Peyer's patch (tissue), 4 donors: Measurements from ENCODE around the gene ROBO1. TPM values are rescaled to one million over a fixed set of nuclear protein-coding genes. Genes with fewer than 3 reads are reported as not detected.

Source experiments
- DNase-seq, 3 donors: peaks; one replicate each; pipeline ENCODE4 v3.0.0-alpha.2; 2017 to 2019
- H3K27ac ChIP-seq, 4 donors: fragments of 200-600 bp; sonication (generic); one replicate each; pipeline ENCODE4 v1.5.1; 2016 to 2019
- H3K27me3 ChIP-seq, 2 donors: fragments of 200-600 bp; sonication (generic); one replicate each; pipeline ENCODE4 v1.5.1; 2019
- H3K36me3 ChIP-seq, 3 donors: fragments of 200-600 bp; sonication (generic); one replicate each; pipeline ENCODE4 v1.5.1; 2016 to 2019
- H3K4me1 ChIP-seq, 4 donors: fragments of 200-600 bp; sonication (generic); one replicate each; pipeline ENCODE4 v1.5.1; 2016 to 2019
- H3K4me3 ChIP-seq, 4 donors: fragments of 200-600 bp; sonication (generic); 1 replicate in 3 of 4; 2 replicates in 1 of 4; pipeline ENCODE4 v1.5.1; 2016 to 2019; ENCODE audit warnings: mild to moderate bottlenecking in 1 of 4
- H3K9me3 ChIP-seq, 4 donors: fragments of 200-600 bp; sonication (generic); one replicate each; pipeline ENCODE4 v1.5.1; 2016 to 2019; ENCODE audit warnings: mild to moderate bottlenecking in 1 of 4
- POLR2A ChIP-seq, 2 donors: fragments of 450-650 bp; IDR thresholded peaks; one replicate each; pipeline ENCODE4 v1.5.1; 2017; ENCODE audit warnings: antibody characterized with exemption in 2 of 2, mild to moderate bottlenecking in 2 of 2, moderate library complexity in 2 of 2
- total RNA-seq, 4 donors: library from RNA; depleted of rRNA; stranded (reverse); fragments of >200 nt; gene quantifications; one replicate each; pipeline ENCODE4 v1.1.0, GENCODE V29; 2016
- TF ChIP-seq, protein P1 (sequence below), 6 experiments: fragments of 450-650 bp in 4 of 6; fragments of 200-600 bp in 2 of 6; sonication (generic) in 1 of 6; IDR thresholded peaks; one replicate each; pipeline ENCODE4 v1.5.1; 2017 to 2019; ENCODE audit warnings: antibody characterized with exemption in 6 of 6, mild to moderate bottlenecking in 3 of 6, moderate library complexity in 1 of 6

ROBO1 gene
- total RNA-seq, 4 donors from 2014 or later = 9.5 to 41.3 (median 24.2) TPM

DNA sequence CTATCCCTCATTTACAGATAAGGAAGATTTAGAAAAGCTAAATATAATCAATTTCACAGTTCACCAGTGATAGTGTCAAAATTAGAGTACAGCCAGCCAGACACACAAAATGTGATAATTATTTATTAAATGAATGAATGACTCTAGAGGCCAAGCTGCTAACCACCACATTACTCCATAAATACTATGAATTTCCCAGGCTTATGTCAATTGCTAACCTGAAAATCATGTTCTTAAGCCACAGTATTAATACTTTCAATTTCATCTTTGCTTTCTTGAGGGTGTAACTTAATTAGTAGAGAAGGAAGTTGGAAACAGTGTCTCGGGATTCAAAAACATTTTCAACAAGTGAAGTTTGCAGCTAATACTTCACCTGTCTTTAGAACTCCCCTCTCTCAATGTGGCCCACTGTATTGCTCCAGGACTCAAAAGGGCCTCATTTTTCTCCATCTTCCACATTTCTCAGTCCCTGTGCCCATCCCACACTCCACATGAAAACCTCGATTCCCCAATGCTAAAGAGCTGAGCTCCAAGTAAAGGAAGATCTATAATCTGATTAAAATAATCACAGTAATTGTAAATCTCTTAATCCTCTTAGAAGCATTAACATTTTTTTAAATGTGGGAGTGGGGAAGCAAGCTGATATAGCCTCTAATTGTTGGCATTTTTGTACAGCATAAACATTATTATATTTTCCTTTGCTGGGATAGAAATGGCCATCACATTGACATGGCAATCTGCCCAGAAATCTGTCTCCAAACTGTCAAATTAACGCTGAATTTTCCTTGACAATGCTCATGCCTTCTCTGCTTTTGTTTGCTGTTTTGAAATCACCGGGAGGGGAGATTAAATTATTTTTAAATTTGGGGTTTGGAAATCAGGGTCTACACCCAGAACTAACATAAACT lies 765.1 kb downstream of the ROBO1 start:
- no peaks in the 10 kb centered on the region for H3K27me3 ChIP-seq
- no peak overlapping the region for H3K4me3 ChIP-seq
- H3K36me3 ChIP-seq = no peaks in the 10 kb centered on the region
- no peaks in the 10 kb centered on the region for H3K9me3 ChIP-seq
- no peak for DNase-seq
- TF ChIP-seq POLR2A (IDR thresholded peaks at IDR 0.05) = no peak
- TF ChIP-seq, protein P1, sequence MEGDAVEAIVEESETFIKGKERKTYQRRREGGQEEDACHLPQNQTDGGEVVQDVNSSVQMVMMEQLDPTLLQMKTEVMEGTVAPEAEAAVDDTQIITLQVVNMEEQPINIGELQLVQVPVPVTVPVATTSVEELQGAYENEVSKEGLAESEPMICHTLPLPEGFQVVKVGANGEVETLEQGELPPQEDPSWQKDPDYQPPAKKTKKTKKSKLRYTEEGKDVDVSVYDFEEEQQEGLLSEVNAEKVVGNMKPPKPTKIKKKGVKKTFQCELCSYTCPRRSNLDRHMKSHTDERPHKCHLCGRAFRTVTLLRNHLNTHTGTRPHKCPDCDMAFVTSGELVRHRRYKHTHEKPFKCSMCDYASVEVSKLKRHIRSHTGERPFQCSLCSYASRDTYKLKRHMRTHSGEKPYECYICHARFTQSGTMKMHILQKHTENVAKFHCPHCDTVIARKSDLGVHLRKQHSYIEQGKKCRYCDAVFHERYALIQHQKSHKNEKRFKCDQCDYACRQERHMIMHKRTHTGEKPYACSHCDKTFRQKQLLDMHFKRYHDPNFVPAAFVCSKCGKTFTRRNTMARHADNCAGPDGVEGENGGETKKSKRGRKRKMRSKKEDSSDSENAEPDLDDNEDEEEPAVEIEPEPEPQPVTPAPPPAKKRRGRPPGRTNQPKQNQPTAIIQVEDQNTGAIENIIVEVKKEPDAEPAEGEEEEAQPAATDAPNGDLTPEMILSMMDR (IDR thresholded peaks at IDR 0.05) = no peak
- H3K4me1 ChIP-seq = no peaks in the 10 kb centered on the region
- H3K27ac ChIP-seq = no peak overlapping the region

DNA sequence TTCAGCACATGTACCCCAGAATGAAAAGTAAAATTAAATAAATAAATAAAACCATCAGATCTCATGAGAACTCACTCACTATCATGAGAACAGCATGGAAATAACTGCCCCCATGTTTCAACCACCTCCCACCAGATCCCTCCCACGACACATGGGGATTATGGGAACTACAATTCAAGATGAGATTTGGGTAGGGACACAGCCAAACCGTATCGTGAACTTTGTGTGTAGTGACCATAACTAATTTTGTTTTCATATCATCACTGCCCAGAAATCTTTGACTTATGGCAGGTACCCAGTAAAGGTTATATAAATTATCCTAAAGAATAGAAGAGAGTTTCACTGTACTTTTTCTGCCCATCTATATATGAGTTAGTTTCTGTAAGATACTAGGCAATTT lies 766.5 kb downstream of the ROBO1 start:
- H3K27me3 ChIP-seq = no peaks in the 10 kb centered on the region
- TF ChIP-seq, protein P1 (IDR thresholded peaks at IDR 0.05) = no peak
- TF ChIP-seq POLR2A (IDR thresholded peaks at IDR 0.05) = no peak
- H3K4me1 ChIP-seq = no peaks in the 10 kb centered on the region
- no peak for DNase-seq
- no peaks in the 10 kb centered on the region for H3K9me3 ChIP-seq
- no peak overlapping the region for H3K4me3 ChIP-seq
- H3K36me3 ChIP-seq = no peaks in the 10 kb centered on the region
- H3K27ac ChIP-seq = no peak overlapping the region

DNA sequence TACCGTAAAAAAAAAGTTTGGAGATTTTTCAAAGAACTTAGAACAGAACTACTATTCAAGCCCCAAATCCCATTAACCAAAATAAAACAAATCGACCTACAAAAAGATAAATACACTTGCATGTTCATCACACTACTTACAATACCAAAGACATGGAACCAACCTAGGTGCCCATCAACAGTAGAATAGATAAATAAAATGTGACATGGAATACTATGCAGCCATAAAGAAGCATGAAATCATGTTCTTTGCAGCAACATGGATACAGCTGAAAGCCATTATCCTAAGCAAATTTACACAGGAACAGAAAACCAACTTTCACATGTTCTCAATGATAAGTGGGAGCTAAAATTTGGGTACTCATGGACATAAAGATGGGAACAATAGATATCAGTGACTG lies 768.7 kb downstream of the ROBO1 start:
- Histone ChIP-seq H3K27ac (no peak overlapping the region), H3K4me1 (no peaks in the 10 kb centered on the region), H3K9me3 (no peaks in the 10 kb centered on the region), H3K4me3 (no peak overlapping the region), H3K36me3 (no peaks in the 10 kb centered on the region), H3K27me3 (no peaks in the 10 kb centered on the region)
- TF ChIP-seq, protein P1 (IDR thresholded peaks at IDR 0.05) = no peak
- no peak for TF ChIP-seq POLR2A (IDR thresholded peaks at IDR 0.05)
- DNase-seq = no peak

DNA sequence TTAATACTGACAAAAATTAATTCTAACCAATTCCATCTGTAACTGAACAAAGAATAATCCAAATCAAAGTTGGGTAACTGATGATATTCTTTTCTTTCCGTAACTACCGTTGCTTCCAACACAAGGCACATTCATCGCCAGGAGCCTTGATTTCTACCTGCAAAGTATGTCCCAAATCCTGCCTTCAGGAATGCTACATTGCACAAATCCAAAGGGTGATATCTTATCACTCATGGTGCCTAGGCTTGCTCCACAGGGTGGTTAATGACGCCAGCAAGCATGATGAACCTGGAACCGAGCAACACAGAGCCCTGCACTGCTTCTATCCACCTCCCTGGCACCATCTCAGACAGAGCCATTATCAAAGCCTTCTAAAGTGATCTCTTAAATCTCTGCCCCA lies 772.7 kb downstream of the ROBO1 start:
- Histone ChIP-seq H3K9me3 (no peaks in the 10 kb centered on the region), H3K27me3 (no peaks in the 10 kb centered on the region), H3K4me1 (peaks cover 0 to 9% (median 0%) of the 10 kb centered on the region in 4 donors), H3K4me3 (no peak overlapping the region), H3K27ac (peak overlapping the region in 1 of 4 donors; percentile 64), H3K36me3 (no peaks in the 10 kb centered on the region)
- no peak for TF ChIP-seq POLR2A (IDR thresholded peaks at IDR 0.05)
- TF ChIP-seq, protein P1 (IDR thresholded peaks at IDR 0.05) = no peak
- DNase-seq = no peak

DNA sequence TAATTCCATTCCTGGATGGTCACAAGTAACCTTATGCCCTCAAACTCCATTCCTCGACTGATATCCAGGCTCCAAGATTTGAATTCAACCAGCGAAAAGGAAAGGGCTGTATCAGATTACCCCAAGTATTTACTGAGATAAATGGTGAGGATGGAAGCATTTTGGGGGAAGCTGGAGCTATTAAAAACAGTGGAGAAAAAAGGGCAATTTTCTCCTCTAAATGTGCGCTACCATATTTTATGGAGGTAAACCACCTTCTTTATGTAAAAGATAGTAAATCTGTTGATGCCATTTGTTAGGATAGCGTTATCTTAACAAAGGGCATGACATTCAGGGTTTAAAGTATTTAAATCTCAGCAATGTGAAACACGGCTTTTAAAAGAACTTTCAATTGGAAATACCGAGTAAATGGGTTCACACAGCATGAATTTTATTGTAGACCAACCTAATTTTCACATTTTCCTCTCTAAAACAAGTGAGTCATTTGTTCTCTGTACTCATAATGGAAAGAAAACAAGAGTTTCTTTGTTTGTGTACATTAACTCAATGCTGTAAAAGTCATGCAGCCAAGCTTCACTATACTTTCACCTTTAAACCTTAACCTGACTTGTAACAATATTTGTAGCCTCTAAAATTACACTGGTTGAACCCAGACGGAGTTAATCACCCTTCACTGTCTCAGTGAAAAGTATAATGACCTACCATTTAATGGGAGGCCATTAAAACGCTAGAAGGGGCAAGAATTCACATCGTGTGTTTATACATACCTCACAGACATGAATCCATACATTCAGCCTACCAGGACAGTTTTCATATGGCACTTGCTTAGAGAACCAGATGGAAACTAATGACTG lies 773.4 kb downstream of the ROBO1 start:
- Histone ChIP-seq H3K36me3 (no peaks in the 10 kb centered on the region), H3K27ac (peak overlapping the region in 1 of 4 donors; percentile 64), H3K4me1 (peaks cover 0 to 9% (median 0%) of the 10 kb centered on the region in 4 donors), H3K27me3 (no peaks in the 10 kb centered on the region), H3K9me3 (no peaks in the 10 kb centered on the region), H3K4me3 (peak overlapping the region in 1 of 4 donors; percentile 11)
- DNase-seq = no peak
- TF ChIP-seq POLR2A (IDR thresholded peaks at IDR 0.05) = no peak
- TF ChIP-seq, protein P1 (IDR thresholded peaks at IDR 0.05) = no peak
